G401.6 (cell line): Measurements from ENCODE around the gene SHOC2.

Experiments
- FAIRE-seq: peaks from 2 replicates; lab custom pipeline; 2012; peaks lifted over from hg19 to GRCh38; lab: Jason Lieb, UNC

The SHOC2 gene

GRCh38 chr10:110919349-110919931, at the start of gene SHOC2:
SHOC2 (plus strand) TSS chr10:110919604; CDS start chr10:110964359, 44,755 bp downstream.
- FAIRE-seq, result no peak

- FAIRE-seq, result no peak
Measured at GRCh38 chr10:110870823-110871297, 48.5 kb upstream of the SHOC2 start.

- FAIRE-seq, result peak; percentile 99
Measured at GRCh38 chr10:110871298-110872084, 47.9 kb upstream of the SHOC2 start, which contains the start of gene PDCD4. PDCD4 (plus strand) TSS chr10:110871928; CDS start chr10:110876028, 4,100 bp downstream.

GRCh38 chr10:110872145-110872983, 47.0 kb upstream of the SHOC2 start:
- no peak for FAIRE-seq

- no peak for FAIRE-seq
Measured at GRCh38 chr10:110872984-110873923, 46.1 kb upstream of the SHOC2 start.

GRCh38 chr10:110873951-110874350, 45.5 kb upstream of the SHOC2 start:
- no peak for FAIRE-seq

GRCh38 chr10:110876000-110876399, 43.4 kb upstream of the SHOC2 start:
- no peak for FAIRE-seq

DNA sequence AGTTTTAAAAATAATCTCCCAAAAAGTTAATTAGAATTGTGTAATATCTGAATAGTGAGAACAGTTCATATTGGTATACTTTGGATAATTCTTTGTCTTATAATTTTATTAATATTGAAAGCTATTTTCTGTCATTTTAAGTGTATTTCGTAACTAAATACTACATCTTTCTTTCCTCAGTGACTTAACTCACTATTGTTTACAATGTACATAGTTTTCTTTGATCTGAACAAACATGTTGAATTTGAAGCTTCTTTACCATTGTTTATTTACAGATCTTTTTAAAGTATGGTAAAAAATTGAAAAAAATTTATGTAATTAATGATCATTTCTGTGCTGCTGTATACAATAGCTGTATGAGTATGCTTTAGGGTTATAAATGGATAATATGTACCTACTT, 42.6 kb upstream of the SHOC2 start:
- no peak for FAIRE-seq

DNA sequence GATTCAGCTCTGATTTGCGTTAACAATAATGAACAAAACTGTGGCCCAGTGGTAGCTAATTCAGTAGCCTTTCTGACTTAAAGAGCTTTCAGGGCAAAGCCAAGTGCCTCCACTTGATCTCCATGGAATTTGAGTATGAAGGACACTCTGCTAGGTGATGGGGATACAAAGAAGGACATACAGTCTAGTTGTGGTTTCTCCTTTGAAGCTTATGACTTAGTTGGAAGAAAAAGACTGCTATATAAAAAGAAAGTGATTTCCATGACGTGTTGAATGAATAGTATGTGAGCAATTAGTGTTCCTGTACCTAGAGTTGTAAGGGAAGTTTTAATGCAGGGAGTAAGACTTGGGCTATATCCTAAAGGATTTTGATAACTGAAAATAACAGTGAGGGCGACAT, 39.4 kb upstream of the SHOC2 start:
- FAIRE-seq, result no peak

DNA sequence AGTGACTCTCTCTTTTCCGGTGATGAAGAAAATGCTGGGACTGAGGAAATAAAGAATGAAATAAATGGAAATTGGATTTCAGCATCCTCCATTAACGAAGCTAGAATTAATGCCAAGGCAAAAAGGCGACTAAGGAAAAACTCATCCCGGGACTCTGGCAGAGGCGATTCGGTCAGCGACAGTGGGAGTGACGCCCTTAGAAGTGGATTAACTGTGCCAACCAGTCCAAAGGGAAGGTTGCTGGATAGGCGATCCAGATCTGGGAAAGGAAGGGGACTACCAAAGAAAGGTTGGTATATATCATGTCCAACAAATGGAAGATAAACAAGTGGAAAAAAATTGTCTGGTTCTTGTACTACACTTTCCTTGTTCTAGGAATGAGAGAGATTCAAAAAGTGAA, 38.2 kb upstream of the SHOC2 start:
- FAIRE-seq, result no peak

DNA sequence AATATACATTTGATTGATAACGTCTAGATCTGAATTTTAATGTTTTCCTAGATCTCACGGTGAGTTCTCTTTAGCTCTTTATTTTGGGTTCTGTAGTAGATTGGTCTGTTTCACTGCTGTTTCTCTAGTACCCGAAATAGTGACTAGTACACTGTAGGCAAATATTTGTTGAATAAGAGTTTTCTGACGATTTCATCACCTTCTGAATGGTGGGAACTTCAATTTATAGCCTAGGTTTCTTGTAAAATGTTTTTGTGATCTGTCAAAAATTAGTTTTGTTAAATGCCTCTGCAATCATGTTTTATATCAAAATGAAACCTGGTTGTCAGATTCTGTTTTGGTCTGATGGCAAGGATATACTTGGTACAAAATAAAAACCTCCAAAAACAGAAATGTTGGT, 37.5 kb upstream of the SHOC2 start:
- no peak for FAIRE-seq

DNA sequence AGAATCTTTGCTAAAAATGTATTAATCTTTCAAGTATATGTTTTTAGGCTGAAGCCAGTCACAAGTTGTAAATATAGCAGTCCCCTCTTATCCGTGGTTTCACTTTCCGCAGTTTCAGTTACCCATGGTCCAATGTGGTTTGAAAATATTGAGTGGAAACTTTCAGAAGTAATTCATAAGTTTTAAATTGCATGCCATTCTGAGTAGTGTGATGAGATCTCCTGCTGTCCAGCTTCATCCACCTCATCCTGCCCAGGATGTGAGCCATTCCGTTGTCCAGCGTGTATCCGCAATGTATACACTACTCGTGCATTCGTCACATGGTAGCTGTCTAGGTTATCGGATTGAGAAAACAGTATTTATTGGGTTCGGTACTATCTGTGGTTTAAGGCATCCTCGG, 35.5 kb upstream of the SHOC2 start:
- FAIRE-seq, result peak; percentile 54

DNA sequence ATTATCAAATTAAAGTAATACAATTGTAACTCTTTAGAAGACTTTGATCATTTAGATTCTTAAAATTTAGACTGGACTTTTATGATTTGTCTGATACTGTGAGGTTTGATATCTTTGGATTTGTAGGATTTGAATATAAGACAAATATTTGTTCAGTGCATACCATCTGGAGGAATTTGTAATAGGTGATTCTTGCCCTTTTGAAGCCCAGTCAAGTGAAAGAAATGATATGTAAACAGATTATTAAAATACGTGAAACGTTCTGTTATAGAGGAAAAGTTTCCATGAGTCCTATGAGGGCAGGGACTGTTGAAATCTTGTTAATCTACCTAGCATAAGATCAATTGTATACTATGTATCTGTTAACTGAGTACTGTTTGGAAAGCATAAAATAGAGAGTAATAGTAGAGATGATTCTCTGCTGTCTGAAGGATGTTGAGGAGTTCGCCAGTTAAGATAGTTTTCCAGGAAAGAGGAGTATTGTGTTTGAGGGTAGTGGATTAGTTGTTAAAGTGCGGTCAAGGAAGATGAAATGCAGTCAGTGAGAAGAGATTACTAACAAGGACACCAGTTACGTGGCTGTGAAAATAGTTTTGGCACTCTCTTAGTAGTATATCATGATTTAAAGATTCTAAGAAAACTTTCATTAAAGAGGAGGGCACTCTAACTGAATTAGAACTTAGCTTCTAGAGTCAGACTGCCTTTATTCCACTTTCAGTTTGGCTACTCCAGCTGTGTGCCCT, 33.3 kb upstream of the SHOC2 start:
- peak; percentile 80 for FAIRE-seq

DNA sequence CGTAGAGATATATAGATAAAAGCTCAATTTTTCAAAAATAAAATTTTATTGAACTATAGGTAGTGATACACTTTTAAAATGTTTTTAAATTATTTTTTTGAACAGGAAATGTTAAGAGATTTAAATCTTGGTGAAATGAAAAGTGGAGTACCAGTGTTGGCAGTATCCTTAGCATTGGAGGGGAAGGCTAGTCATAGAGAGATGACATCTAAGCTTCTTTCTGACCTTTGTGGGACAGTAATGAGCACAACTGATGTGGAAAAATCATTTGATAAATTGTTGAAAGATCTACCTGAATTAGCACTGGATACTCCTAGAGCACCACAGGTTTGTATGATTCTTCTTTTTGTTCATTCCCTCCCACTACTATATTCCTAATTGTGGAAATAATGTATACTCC, 31.8 kb upstream of the SHOC2 start:
- FAIRE-seq, result peak; percentile 65

DNA sequence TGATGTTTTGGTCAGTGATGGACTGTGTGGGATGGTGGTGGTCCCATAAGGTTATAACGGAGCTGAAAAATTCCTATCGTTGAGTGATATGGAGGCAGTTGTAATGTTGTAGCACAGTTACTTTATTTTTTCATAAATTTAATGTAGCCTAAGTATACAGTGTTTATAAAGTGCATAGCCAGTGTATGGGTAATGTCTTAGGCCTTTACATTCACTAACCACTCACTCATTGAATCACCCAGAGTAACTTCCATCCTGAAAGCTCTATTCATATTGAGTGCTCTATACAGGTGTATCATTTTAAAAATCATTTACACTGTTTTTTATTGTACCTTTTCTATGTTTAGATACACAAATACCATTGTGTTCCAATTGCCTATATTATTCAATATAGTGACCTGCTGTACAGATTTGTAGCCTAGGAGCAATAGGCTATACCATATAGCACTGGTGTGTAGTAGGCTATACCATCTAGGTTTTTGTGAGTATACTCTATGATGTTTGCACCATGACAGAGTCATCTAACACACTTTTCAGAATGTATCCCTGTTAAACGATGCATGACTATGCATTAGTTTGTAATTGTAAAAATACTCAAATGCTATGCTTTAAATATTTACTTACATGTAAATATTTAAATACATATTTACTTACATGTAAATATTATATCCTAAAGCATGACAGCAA, 26.7 kb upstream of the SHOC2 start:
- FAIRE-seq, result no peak

DNA sequence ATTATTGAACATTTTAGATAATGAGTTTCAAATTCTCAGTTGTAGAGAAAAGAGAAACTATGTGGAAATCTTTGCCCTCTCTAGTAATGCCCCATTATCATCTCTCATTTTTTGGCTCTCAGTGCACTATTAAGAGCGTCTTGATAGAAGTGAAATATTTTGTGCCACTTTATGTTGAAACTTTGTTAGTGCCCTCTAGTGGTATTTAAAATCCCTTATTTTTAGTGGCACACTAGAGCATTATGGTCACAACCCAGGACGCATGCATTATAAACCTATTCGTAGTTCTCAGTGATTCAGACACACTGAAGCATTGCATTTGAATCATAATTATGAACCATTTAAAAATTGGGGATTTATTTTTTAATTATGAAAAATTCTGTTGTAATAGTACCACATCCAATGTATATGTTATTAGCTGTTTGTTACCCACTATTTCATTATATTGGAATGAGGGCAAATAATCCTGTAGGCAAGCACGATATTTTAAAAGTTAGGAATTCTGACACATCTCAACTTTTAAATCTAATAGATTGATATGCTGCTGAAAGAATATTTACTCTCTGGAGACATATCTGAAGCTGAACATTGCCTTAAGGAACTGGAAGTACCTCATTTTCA, 25.7 kb upstream of the SHOC2 start:
- peak; percentile 96 for FAIRE-seq

- FAIRE-seq, result no peak
Measured at GRCh38 chr10:110897184-110897583, 22.2 kb upstream of the SHOC2 start.

GRCh38 chr10:110898391-110898790, 21.0 kb upstream of the SHOC2 start:
- no peak for FAIRE-seq

DNA sequence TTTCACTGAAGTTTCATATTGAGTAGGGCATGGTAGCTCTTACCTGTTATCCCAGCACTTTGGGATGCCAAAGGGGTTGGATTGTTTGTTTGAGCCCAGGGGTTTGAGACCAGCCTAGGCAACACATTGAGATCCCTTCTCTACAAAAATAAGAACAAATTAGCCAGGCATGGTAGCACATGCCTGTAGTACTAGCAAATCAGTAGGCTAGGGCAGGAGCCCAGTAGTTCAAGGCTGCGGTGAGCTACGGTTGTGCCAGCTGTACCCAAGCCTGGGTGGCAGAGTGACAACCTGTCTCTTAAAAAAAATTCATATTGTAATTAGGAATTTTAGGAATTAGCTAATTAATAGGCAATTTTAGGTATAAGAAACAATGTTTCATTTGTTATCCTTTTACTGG, 18.4 kb upstream of the SHOC2 start:
- no peak for FAIRE-seq
